ENCODE measurements around the gene ARMC7. TPM values are rescaled to one million over a fixed set of nuclear protein-coding genes. Genes with fewer than 3 reads are reported as not detected.
A peak's percentile ranks its signal among the peaks of the same experiment; 100 is the strongest.

ARMC7 gene
- total and polyA plus RNA-seq, 2 of the 13 experiments (the other 11 are each of a cell fraction or from before 2014, with no cell fraction given), result 3.9 to 4.2 TPM

DNA sequence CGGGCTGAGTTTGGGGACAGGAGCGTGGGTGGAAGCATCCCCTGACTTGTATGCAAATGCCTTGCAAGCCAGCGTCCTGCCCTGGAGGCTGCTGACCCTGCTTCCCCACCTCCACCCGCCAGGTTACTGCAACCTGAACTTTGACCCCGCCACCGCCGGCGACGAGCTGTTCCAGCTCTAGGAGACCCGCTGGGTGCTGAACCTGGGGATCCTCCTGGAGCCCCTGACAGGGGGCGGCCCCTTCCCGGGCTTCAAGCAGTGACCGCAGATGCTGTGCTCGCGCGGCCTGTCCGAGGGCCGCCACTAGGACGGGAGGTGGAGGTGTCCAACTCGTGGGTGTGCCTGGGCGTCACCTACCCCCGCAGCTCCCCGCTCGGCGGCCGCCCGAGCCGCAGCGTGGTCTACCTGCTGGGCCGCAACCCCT, 32.7 kb upstream of the ARMC7 start (continued):
- TF ChIP-seq POGK (CRISPR knock-in tag; conservative IDR thresholded peaks at IDR 0.05) (0 out of 2 replicates have a peak, but pooled peaks have one; percentile 47), ZNF629 (CRISPR knock-in tag; conservative IDR thresholded peaks at IDR 0.05) (no peak), SMC3 (IDR thresholded peaks at IDR 0.05; ENCODE audit: low read length) (no peak), NONO (IDR thresholded peaks at IDR 0.05) (no peak), NONO (CRISPR knock-in tag; conservative IDR thresholded peaks at IDR 0.05) (no peak), ZBTB7A (CRISPR knock-in tag; IDR thresholded peaks at IDR 0.05) (peak; percentile 78), SAP130 (CRISPR knock-in tag; IDR thresholded peaks at IDR 0.05; ENCODE audit: low read depth) (peak; percentile 76), ZSCAN20 (CRISPR knock-in tag; IDR thresholded peaks at IDR 0.05; ENCODE audit: borderline replicate concordance) (no peak), CCAR2 (optimal IDR thresholded peaks at IDR 0.05; ENCODE audit: low read depth, low read length) (no peak), SPEN (CRISPR knock-in tag; IDR thresholded peaks at IDR 0.05; ENCODE audit: low read depth) (peak; percentile 76; the same call in 1 of the 2 replicates), NFE2 (CRISPR knock-in tag; IDR thresholded peaks at IDR 0.05) (no peak), ZBTB1 (CRISPR knock-in tag; IDR thresholded peaks at IDR 0.05; ENCODE audit: borderline replicate concordance) (no peak), PBX3 (CRISPR knock-in tag; IDR thresholded peaks at IDR 0.05; ENCODE audit: borderline replicate concordance) (no peak), ZNF44 (CRISPR knock-in tag; IDR thresholded peaks at IDR 0.05) (no peak), MBD4 (IDR thresholded peaks at IDR 0.05; ENCODE audit: borderline replicate concordance, low read length) (no peak)
- TF ChIP-seq, protein P1, sequence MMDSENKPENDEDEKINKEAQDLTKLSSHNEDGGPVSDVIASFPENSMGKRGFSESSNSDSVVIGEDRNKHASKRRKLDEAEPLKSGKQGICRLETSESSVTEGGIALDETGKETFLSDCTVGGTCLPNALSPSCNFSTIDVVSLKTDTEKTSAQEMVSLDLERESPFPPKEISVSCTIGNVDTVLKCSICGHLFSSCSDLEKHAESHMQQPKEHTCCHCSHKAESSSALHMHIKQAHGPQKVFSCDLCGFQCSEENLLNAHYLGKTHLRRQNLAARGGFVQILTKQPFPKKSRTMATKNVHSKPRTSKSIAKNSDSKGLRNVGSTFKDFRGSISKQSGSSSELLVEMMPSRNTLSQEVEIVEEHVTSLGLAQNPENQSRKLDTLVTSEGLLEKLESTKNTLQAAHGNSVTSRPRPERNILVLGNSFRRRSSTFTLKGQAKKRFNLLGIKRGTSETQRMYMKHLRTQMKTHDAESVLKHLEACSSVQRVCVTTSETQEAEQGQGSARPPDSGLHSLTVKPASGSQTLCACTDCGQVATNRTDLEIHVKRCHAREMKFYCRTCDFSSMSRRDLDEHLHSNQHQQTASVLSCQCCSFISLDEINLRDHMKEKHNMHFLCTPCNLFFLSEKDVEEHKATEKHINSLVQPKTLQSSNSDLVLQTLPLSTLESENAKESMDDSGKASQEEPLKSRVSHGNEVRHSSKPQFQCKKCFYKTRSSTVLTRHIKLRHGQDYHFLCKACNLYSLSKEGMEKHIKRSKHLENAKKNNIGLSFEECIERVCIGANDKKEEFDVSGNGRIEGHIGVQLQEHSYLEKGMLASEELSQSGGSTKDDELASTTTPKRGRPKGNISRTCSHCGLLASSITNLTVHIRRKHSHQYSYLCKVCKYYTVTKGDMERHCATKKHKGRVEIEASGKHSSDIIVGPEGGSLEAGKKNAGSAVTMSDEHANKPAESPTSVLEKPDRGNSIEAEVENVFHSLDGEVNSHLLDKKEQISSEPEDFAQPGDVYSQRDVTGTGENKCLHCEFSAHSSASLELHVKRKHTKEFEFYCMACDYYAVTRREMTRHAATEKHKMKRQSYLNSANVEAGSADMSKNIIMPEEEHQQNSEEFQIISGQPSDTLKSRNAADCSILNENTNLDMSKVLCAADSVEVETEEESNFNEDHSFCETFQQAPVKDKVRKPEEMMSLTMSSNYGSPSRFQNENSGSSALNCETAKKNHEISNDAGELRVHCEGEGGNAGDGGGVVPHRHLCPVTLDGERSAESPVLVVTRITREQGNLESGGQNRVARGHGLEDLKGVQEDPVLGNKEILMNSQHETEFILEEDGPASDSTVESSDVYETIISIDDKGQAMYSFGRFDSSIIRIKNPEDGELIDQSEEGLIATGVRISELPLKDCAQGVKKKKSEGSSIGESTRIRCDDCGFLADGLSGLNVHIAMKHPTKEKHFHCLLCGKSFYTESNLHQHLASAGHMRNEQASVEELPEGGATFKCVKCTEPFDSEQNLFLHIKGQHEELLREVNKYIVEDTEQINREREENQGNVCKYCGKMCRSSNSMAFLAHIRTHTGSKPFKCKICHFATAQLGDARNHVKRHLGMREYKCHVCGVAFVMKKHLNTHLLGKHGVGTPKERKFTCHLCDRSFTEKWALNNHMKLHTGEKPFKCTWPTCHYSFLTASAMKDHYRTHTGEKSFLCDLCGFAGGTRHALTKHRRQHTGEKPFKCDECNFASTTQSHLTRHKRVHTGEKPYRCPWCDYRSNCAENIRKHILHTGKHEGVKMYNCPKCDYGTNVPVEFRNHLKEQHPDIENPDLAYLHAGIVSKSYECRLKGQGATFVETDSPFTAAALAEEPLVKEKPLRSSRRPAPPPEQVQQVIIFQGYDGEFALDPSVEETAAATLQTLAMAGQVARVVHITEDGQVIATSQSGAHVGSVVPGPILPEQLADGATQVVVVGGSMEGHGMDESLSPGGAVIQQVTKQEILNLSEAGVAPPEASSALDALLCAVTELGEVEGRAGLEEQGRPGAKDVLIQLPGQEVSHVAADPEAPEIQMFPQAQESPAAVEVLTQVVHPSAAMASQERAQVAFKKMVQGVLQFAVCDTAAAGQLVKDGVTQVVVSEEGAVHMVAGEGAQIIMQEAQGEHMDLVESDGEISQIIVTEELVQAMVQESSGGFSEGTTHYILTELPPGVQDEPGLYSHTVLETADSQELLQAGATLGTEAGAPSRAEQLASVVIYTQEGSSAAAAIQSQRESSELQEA (CRISPR knock-in tag; IDR thresholded peaks at IDR 0.05; ENCODE audit: not compliant biosample characterization), result no peak
- TF ChIP-seq, protein P2, sequence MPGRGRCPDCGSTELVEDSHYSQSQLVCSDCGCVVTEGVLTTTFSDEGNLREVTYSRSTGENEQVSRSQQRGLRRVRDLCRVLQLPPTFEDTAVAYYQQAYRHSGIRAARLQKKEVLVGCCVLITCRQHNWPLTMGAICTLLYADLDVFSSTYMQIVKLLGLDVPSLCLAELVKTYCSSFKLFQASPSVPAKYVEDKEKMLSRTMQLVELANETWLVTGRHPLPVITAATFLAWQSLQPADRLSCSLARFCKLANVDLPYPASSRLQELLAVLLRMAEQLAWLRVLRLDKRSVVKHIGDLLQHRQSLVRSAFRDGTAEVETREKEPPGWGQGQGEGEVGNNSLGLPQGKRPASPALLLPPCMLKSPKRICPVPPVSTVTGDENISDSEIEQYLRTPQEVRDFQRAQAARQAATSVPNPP (CRISPR knock-in tag; IDR thresholded peaks at IDR 0.05), result no peak
